Amygdala (tissue), 56 donors: Measurements from ENCODE around the gene BHLHA15.

Experiments used
- DNase-seq, 56 donors: peaks; one replicate each; lab custom pipeline; 2025; lab: John Stamatoyannopoulos, UW

The BHLHA15 gene

GRCh38 chr7:98238976-98239375 is 27.7 kb downstream of the BHLHA15 start:
- DNase-seq, result no peak

- peak in 24 of 56 donors; percentile 2 to 54 (median 20) for DNase-seq
Observed at GRCh38 chr7:98240961-98241673, 29.9 kb downstream of the BHLHA15 start.

- DNase-seq, result no peak
Observed at GRCh38 chr7:98241674-98242241, 30.5 kb downstream of the BHLHA15 start.

GRCh38 chr7:98242342-98242741 is 31.1 kb downstream of the BHLHA15 start:
- DNase-seq, result no peak

GRCh38 chr7:98242934-98243333 is 31.7 kb downstream of the BHLHA15 start:
- no peak for DNase-seq

GRCh38 chr7:98244871-98245270 is 33.6 kb downstream of the BHLHA15 start:
- DNase-seq, result no peak

GRCh38 chr7:98248156-98248555 is 36.9 kb downstream of the BHLHA15 start:
- DNase-seq, result no peak

GRCh38 chr7:98249106-98249505 is 37.9 kb downstream of the BHLHA15 start:
- no peak for DNase-seq

GRCh38 chr7:98250789-98251188 is 39.5 kb downstream of the BHLHA15 start:
- no peak for DNase-seq

- peak in 3 of 56 donors; percentile 7 to 38 (median 21) for DNase-seq
Observed at GRCh38 chr7:98251231-98251600, 40.0 kb downstream of the BHLHA15 start.

GRCh38 chr7:98251601-98252424 is 40.6 kb downstream of the BHLHA15 start, which contains the start of gene TECPR1:
TECPR1 (minus strand) TSS chr7:98252232; CDS start chr7:98246146, 6,086 bp downstream.
- peak; percentile 54 to 98 (median 90) for DNase-seq

- peak in 2 of 56 donors; percentile 5 to 10 for DNase-seq
Observed at GRCh38 chr7:98252425-98253054, 41.3 kb downstream of the BHLHA15 start.

GRCh38 chr7:98254516-98254915 is 43.3 kb downstream of the BHLHA15 start:
- no peak for DNase-seq

- no peak for DNase-seq
Observed at GRCh38 chr7:98254951-98255610, 43.8 kb downstream of the BHLHA15 start.

- DNase-seq, result no peak
Observed at GRCh38 chr7:98256431-98256830, 45.2 kb downstream of the BHLHA15 start.

GRCh38 chr7:98257701-98258100 is 46.5 kb downstream of the BHLHA15 start:
- DNase-seq, result no peak
